NCI-H2029 treated with DMSO at 0.1 percent for 48 hours (cell line): ENCODE results near the gene LNX1.
"Not testable (repeated sequence)": the region's sequence is repeated elsewhere in the genome, so short reads cannot be mapped to it uniquely, and the experiment has no call there.

ENCODE experiments used
- DNase-seq: peaks from one replicate; lab custom pipeline; 2025; lab: John Stamatoyannopoulos, UW

Gene LNX1

GRCh38 chr4:53490965-53491622 lies 100.2 kb downstream of the LNX1 start:
- no peak for DNase-seq

GRCh38 chr4:53490161-53490956 lies 100.9 kb downstream of the LNX1 start:
- no peak for DNase-seq

- no peak for DNase-seq
Observed at GRCh38 chr4:53489279-53489889, 101.9 kb downstream of the LNX1 start.

- DNase-seq, result no peak
Observed at GRCh38 chr4:53487766-53488165, 103.5 kb downstream of the LNX1 start.

- DNase-seq, result no peak
Observed at GRCh38 chr4:53485658-53486040, 105.6 kb downstream of the LNX1 start.

GRCh38 chr4:53484911-53485657 lies 106.2 kb downstream of the LNX1 start:
- DNase-seq, result no peak

GRCh38 chr4:53483250-53483649 lies 108.0 kb downstream of the LNX1 start:
- no peak for DNase-seq

- DNase-seq, result no peak
Observed at GRCh38 chr4:53481586-53481985, 109.7 kb downstream of the LNX1 start.

- no peak for DNase-seq
Observed at GRCh38 chr4:53480909-53481308, 110.4 kb downstream of the LNX1 start.

GRCh38 chr4:53479736-53480525 lies 111.4 kb downstream of the LNX1 start:
- no peak for DNase-seq

- DNase-seq, result no peak
Observed at GRCh38 chr4:53478671-53479456, 112.4 kb downstream of the LNX1 start.

- no peak for DNase-seq
Observed at GRCh38 chr4:53477636-53478035, 113.7 kb downstream of the LNX1 start.

- DNase-seq, result no peak
Observed at GRCh38 chr4:53477038-53477565, 114.2 kb downstream of the LNX1 start.

- no peak for DNase-seq
Observed at GRCh38 chr4:53476232-53477037, 114.9 kb downstream of the LNX1 start.

- not testable (repeated sequence) for DNase-seq
Observed at GRCh38 chr4:53466576-53466975, 124.7 kb downstream of the LNX1 start.

GRCh38 chr4:53465891-53466290 lies 125.4 kb downstream of the LNX1 start:
- no peak for DNase-seq

GRCh38 chr4:53465281-53465680 lies 126.0 kb downstream of the LNX1 start:
- DNase-seq, result no peak

GRCh38 chr4:53463340-53463739 lies 127.9 kb downstream of the LNX1 start:
- DNase-seq, result no peak

- no peak for DNase-seq
Observed at GRCh38 chr4:53461244-53461643, 130.0 kb downstream of the LNX1 start.

GRCh38 chr4:53459548-53459947 lies 131.7 kb downstream of the LNX1 start:
- peak; percentile 5 for DNase-seq
